ENCODE results near the gene PCDHGA10.
"Not testable (repeated sequence)": the region's sequence is repeated elsewhere in the genome, so short reads cannot be mapped to it uniquely, and the experiment has no call there.

DNA sequence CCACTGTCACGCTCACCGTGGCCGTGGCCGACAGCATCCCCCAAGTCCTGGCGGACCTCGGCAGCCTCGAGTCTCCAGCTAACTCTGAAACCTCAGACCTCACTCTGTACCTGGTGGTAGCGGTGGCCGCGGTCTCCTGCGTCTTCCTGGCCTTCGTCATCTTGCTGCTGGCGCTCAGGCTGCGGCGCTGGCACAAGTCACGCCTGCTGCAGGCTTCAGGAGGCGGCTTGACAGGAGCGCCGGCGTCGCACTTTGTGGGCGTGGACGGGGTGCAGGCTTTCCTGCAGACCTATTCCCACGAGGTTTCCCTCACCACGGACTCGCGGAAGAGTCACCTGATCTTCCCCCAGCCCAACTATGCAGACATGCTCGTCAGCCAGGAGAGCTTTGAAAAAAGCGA, 19.9 kb downstream of the PCDHGA10 start:
- TF ChIP-seq, protein P1, sequence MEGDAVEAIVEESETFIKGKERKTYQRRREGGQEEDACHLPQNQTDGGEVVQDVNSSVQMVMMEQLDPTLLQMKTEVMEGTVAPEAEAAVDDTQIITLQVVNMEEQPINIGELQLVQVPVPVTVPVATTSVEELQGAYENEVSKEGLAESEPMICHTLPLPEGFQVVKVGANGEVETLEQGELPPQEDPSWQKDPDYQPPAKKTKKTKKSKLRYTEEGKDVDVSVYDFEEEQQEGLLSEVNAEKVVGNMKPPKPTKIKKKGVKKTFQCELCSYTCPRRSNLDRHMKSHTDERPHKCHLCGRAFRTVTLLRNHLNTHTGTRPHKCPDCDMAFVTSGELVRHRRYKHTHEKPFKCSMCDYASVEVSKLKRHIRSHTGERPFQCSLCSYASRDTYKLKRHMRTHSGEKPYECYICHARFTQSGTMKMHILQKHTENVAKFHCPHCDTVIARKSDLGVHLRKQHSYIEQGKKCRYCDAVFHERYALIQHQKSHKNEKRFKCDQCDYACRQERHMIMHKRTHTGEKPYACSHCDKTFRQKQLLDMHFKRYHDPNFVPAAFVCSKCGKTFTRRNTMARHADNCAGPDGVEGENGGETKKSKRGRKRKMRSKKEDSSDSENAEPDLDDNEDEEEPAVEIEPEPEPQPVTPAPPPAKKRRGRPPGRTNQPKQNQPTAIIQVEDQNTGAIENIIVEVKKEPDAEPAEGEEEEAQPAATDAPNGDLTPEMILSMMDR (tag by site-specific recombination; IDR thresholded peaks at IDR 0.05), result not testable (repeated sequence)
- TF ChIP-seq ZNF169 (tag by site-specific recombination; IDR thresholded peaks at IDR 0.05); ZNF626 (tag by site-specific recombination; IDR thresholded peaks at IDR 0.05); ZNF2 (tag by site-specific recombination; IDR thresholded peaks at IDR 0.05); TCF7L2 (IDR thresholded peaks at IDR 0.05; ENCODE audit: borderline replicate concordance, low read depth, low read length); SP7 (tag by site-specific recombination; IDR thresholded peaks at IDR 0.05); ZBTB8A (tag by site-specific recombination; IDR thresholded peaks at IDR 0.05): not testable (repeated sequence)
- TF ChIP-seq, protein P2, sequence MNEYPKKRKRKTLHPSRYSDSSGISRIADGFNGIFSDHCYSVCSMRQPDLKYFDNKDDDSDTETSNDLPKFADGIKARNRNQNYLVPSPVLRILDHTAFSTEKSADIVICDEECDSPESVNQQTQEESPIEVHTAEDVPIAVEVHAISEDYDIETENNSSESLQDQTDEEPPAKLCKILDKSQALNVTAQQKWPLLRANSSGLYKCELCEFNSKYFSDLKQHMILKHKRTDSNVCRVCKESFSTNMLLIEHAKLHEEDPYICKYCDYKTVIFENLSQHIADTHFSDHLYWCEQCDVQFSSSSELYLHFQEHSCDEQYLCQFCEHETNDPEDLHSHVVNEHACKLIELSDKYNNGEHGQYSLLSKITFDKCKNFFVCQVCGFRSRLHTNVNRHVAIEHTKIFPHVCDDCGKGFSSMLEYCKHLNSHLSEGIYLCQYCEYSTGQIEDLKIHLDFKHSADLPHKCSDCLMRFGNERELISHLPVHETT (tag by site-specific recombination; IDR thresholded peaks at IDR 0.05), result not testable (repeated sequence)
- TF ChIP-seq, protein P3, sequence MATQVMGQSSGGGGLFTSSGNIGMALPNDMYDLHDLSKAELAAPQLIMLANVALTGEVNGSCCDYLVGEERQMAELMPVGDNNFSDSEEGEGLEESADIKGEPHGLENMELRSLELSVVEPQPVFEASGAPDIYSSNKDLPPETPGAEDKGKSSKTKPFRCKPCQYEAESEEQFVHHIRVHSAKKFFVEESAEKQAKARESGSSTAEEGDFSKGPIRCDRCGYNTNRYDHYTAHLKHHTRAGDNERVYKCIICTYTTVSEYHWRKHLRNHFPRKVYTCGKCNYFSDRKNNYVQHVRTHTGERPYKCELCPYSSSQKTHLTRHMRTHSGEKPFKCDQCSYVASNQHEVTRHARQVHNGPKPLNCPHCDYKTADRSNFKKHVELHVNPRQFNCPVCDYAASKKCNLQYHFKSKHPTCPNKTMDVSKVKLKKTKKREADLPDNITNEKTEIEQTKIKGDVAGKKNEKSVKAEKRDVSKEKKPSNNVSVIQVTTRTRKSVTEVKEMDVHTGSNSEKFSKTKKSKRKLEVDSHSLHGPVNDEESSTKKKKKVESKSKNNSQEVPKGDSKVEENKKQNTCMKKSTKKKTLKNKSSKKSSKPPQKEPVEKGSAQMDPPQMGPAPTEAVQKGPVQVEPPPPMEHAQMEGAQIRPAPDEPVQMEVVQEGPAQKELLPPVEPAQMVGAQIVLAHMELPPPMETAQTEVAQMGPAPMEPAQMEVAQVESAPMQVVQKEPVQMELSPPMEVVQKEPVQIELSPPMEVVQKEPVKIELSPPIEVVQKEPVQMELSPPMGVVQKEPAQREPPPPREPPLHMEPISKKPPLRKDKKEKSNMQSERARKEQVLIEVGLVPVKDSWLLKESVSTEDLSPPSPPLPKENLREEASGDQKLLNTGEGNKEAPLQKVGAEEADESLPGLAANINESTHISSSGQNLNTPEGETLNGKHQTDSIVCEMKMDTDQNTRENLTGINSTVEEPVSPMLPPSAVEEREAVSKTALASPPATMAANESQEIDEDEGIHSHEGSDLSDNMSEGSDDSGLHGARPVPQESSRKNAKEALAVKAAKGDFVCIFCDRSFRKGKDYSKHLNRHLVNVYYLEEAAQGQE (tag by site-specific recombination; IDR thresholded peaks at IDR 0.05), result not testable (repeated sequence)

Data from HEK293 (cell line).